ENCODE data around the gene CORO2A. TPM values are rescaled to one million over a fixed set of nuclear protein-coding genes. Genes with fewer than 3 reads are reported as not detected.

The CORO2A gene
- total and polyA plus RNA-seq, 2 donors (not counting 3 experiments of a cell fraction or from before 2014, with no cell fraction given), result 0.35 to 0.53 TPM

- no peaks in the 10 kb centered on the region for H4K20me1 ChIP-seq (replicated peaks; ENCODE audit: control insufficient read depth, extremely low read depth, insufficient read depth, low read length)
- no peak overlapping the region for H3K4me2 ChIP-seq (ENCODE audit: insufficient read depth, low read length)
- H3K9ac ChIP-seq (replicated peaks; ENCODE audit: extremely low read depth, insufficient read depth, low read length), result no peak overlapping the region
- H3K9me1 ChIP-seq (replicated peaks; ENCODE audit: control insufficient read depth, extremely low read depth, insufficient read depth, low read length), result no peaks in the 10 kb centered on the region
- no peak overlapping the region for H3K27ac ChIP-seq (ENCODE audit: insufficient read depth, low read depth, low read length)
- CTCF ChIA-PET, result interaction anchor here (0.6 to 1.5 kb wide), 3 partner anchors 17 to 78 kb away, joined by 3 to 4 read pairs (median 3); partner anchors contain the start of gene TRIM14
- H3K9me3 ChIP-seq (replicated peaks; ENCODE audit: control insufficient read depth, insufficient read depth, low read length), result no peaks in the 10 kb centered on the region
- DNase-seq (ENCODE audit: low read depth, low spot score), result no peak
- TF ChIP-seq MYC (IDR thresholded peaks at IDR 0.05; ENCODE audit: low read depth, low read length) (no peak), POLR2A (IDR thresholded peaks at IDR 0.05; ENCODE audit: low read depth, low read length) (no peak), GATA2 (IDR thresholded peaks at IDR 0.05; ENCODE audit: insufficient read depth, insufficient read length, low read depth, low read length) (no peak), JUN (IDR thresholded peaks at IDR 0.05; ENCODE audit: borderline replicate concordance, insufficient read depth, insufficient read length, low read depth) (no peak), EZH2 (IDR thresholded peaks at IDR 0.05; ENCODE audit: borderline replicate concordance, low read depth, low read length, severe bottlenecking) (no peak)
- no peak overlapping the region for H2AFZ ChIP-seq (ENCODE audit: low read depth, low read length)
- no peaks in the 10 kb centered on the region for H3K4me1 ChIP-seq (ENCODE audit: control insufficient read depth, extremely low read depth, insufficient read depth, low read length)
- H3K79me2 ChIP-seq (ENCODE audit: control insufficient read depth, insufficient read depth, low read length), result no peaks in the 10 kb centered on the region
- FAIRE-seq, result no peak
- no peak overlapping the region for H3K4me3 ChIP-seq (replicated peaks in 1 of 3; ENCODE audit: insufficient read depth in 1 of 3, low read depth in 1 of 3, low read length in 3 of 3)
- no peaks in the 10 kb centered on the region for H3K27me3 ChIP-seq (ENCODE audit: control insufficient read depth in 2 of 2, insufficient read depth in 2 of 2, low read length in 2 of 2)
- intact Hi-C loops (cut with micrococcal nuclease) (no loop called here), dilution Hi-C loops (cut with MboI; ENCODE audit: extremely low pct_ligation_motif_present, low sequenced_read_pairs) (no loop called here)
- no peaks in the 10 kb centered on the region for H3K36me3 ChIP-seq (ENCODE audit: control insufficient read depth in 2 of 2, extremely low read depth in 1 of 2, insufficient read depth in 2 of 2, low read length in 2 of 2)
- BruUV-seq (replicated peaks), result no TSS peak
- POLR2A ChIA-PET, result interaction anchor here (0.7 kb wide), 1 partner anchor 16 kb away, joined by 9 read pairs; no protein-coding TSS in a partner anchor
Measured at GRCh38 chr9:98101868-98102273, 90.6 kb downstream of the CORO2A start.

DNA sequence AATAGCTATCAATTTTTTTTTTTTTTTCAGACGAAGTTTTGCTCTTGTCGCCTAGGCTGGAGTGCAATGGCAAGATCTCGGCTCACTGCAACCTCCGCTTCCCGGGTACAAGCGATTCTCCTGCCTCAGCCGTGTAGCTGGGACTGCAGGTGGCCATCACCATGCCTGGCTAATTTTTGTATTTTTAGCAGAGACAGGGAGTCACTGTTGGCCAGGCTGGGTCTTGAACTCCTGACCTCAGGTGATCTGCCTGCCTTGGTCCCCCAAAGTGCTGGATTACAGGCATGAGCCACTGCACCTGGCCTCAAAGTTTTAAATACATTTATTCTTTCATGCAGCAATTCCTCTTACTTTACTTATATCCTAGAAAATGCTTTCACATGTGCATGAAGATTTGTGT lies 91.0 kb downstream of the CORO2A start:
- no peaks in the 10 kb centered on the region for H3K79me2 ChIP-seq (ENCODE audit: control insufficient read depth, insufficient read depth, low read length)
- H3K9ac ChIP-seq (replicated peaks; ENCODE audit: extremely low read depth, insufficient read depth, low read length), result no peak overlapping the region
- FAIRE-seq, result peak; percentile 37
- TF ChIP-seq JUN (IDR thresholded peaks at IDR 0.05; ENCODE audit: borderline replicate concordance, insufficient read depth, insufficient read length, low read depth) (no peak), GATA2 (IDR thresholded peaks at IDR 0.05; ENCODE audit: insufficient read depth, insufficient read length, low read depth, low read length) (no peak), MAX (IDR thresholded peaks at IDR 0.05; ENCODE audit: insufficient read depth, insufficient read length) (no peak), POLR2A (IDR thresholded peaks at IDR 0.05; ENCODE audit: low read depth, low read length) (no peak)
- POLR2A ChIA-PET, result no interaction called here
- CTCF ChIA-PET, result interaction anchor here (0.6 to 1.5 kb wide), 3 partner anchors 17 to 79 kb away, joined by 3 to 4 read pairs (median 3); partner anchors contain the start of gene TRIM14
- H4K20me1 ChIP-seq (replicated peaks; ENCODE audit: control insufficient read depth, extremely low read depth, insufficient read depth, low read length), result no peaks in the 10 kb centered on the region
- no peak overlapping the region for H3K4me3 ChIP-seq (replicated peaks in 1 of 3; ENCODE audit: insufficient read depth in 1 of 3, low read depth in 1 of 3, low read length in 3 of 3)
- intact Hi-C loops (cut with micrococcal nuclease) (no loop called here), dilution Hi-C loops (cut with MboI; ENCODE audit: extremely low pct_ligation_motif_present, low sequenced_read_pairs) (no loop called here)
- no peak overlapping the region for H3K27ac ChIP-seq (ENCODE audit: insufficient read depth, low read depth, low read length)
- no peaks in the 10 kb centered on the region for H3K9me1 ChIP-seq (replicated peaks; ENCODE audit: control insufficient read depth, extremely low read depth, insufficient read depth, low read length)
- H3K9me3 ChIP-seq (replicated peaks; ENCODE audit: control insufficient read depth, insufficient read depth, low read length), result no peaks in the 10 kb centered on the region
- no peaks in the 10 kb centered on the region for H3K27me3 ChIP-seq (ENCODE audit: control insufficient read depth in 2 of 2, insufficient read depth in 2 of 2, low read length in 2 of 2)
- H3K4me1 ChIP-seq (ENCODE audit: control insufficient read depth, extremely low read depth, insufficient read depth, low read length), result no peaks in the 10 kb centered on the region
- H3K4me2 ChIP-seq (ENCODE audit: insufficient read depth, low read length), result no peak overlapping the region
- no peak for DNase-seq (ENCODE audit: low read depth, low spot score)
- no TSS peak for BruUV-seq (replicated peaks)
- H2AFZ ChIP-seq (ENCODE audit: low read depth, low read length), result no peak overlapping the region
- H3K36me3 ChIP-seq (ENCODE audit: control insufficient read depth in 2 of 2, extremely low read depth in 1 of 2, insufficient read depth in 2 of 2, low read length in 2 of 2), result no peaks in the 10 kb centered on the region
